HCT116 (cell line): ENCODE data around the gene DNAJA2. TPM values are rescaled to one million over a fixed set of nuclear protein-coding genes. Genes with fewer than 3 reads are reported as not detected.

ENCODE experiments used
- ATAC-seq: fragments of 200-7000 bp; cut with Tn5 transposase; 2 replicates; pipeline ENCODE4 v1.9.1; 2020; ENCODE audit warnings: mild to moderate bottlenecking, moderate library complexity
- BruUV-seq: library from RNA; stranded (reverse); fragments of 400-500 nt; replicated peaks from 2 replicates; lab custom pipeline; 2021; lab: Mats Ljungman, UMichigan
- CTCF ChIA-PET: fragments of 300-600 bp; sonication (Branson Sonifier 250); formaldehyde crosslinking; loops from one replicate; lab custom pipeline; 2021; ENCODE audit warnings: antibody characterized with exemption; lab: Charles Lee
- POLR2A ChIA-PET: fragments of 300-600, 350-600 bp; sonication (Branson Sonifier 250); formaldehyde crosslinking; loops from one replicate; lab custom pipeline; 2021; ENCODE audit warnings: antibody characterized with exemption; lab: Charles Lee
- RAD21 ChIA-PET, 2 experiments: fragments of 300-600 bp; sonication (Branson Sonifier 250); formaldehyde crosslinking; loops; one replicate each; lab custom pipeline; 2023; ENCODE audit warnings: low total read pairs in 2 of 2; ENCODE audit not compliant: uncharacterized antibody in 2 of 2, unreplicated experiment in 2 of 2, low non-redundant PET in 1 of 2; lab: Charles Lee
- DNase-seq: peaks from one replicate; pipeline ENCODE4 v3.0.0-alpha.2; 2010; ENCODE audit warnings: low read depth, low spot score
- H2AFZ ChIP-seq: fragments of 200-600 bp; shearing (Covaris generic), sonication (generic); 2 replicates; pipeline ENCODE4 v1.6.1; 2017; ENCODE audit warnings: low read depth, mixed run types, mixed read lengths, antibody characterized with exemption, low read length; ENCODE audit not compliant: poor library complexity, severe bottlenecking
- H3K27ac ChIP-seq: 2 replicates; pipeline ENCODE4 v1.5.1; 2012; ENCODE audit warnings: low read depth, low read length
- H3K27me3 ChIP-seq: fragments of 200-600 bp; sonication (generic); 2 replicates; pipeline ENCODE4 v1.6.1; 2016; ENCODE audit warnings: mixed run types, low read length, mixed read lengths; ENCODE audit not compliant: insufficient read depth
- H3K36me3 ChIP-seq, 2 experiments: fragments of 200-500 bp in 1 of 2; fragments of 200-600 bp in 1 of 2; sonication (Bioruptor generic) in 1 of 2; sonication (generic) in 1 of 2; 2 replicates each; pipeline versions ENCODE4 v1.5.1 to v1.6.1; 2014 to 2016; ENCODE audit warnings: low read length in 2 of 2, inconsistent platforms in 1 of 2, mixed read lengths in 1 of 2, mixed run types in 1 of 2; ENCODE audit not compliant: insufficient read depth in 2 of 2, control insufficient read depth in 1 of 2
- H3K4me1 ChIP-seq, 2 experiments: fragments of 200-600 bp in 1 of 2; sonication (generic) in 1 of 2; 2 replicates each; pipeline versions ENCODE4 v1.5.1 to v1.6.1; 2012 to 2017; ENCODE audit warnings: low read length in 2 of 2, inconsistent platforms in 1 of 2, mild to moderate bottlenecking in 1 of 2, mixed read lengths in 1 of 2, mixed run types in 1 of 2, moderate library complexity in 1 of 2; ENCODE audit not compliant: insufficient read depth in 2 of 2, control insufficient read depth in 1 of 2
- H3K4me2 ChIP-seq: fragments of 200-600 bp; sonication (generic); 2 replicates; pipeline ENCODE4 v1.6.1; 2017; ENCODE audit warnings: mixed run types, low read length, mixed read lengths
- H3K4me3 ChIP-seq, 2 experiments: fragments of 200-600 bp in 1 of 2; sonication (generic) in 1 of 2; replicated peaks in 1 of 2; 2 replicates each; pipeline ENCODE4 v1.5.1; 2011 to 2016; ENCODE audit warnings: low read length in 2 of 2, control low read depth in 1 of 2, low read depth in 1 of 2, mild to moderate bottlenecking in 1 of 2, mixed read lengths in 1 of 2, mixed run types in 1 of 2
- H3K79me2 ChIP-seq: fragments of 200-600 bp; sonication (generic); 2 replicates; pipeline ENCODE4 v1.6.1; 2017; ENCODE audit warnings: mild to moderate bottlenecking, mixed run types, low read length, moderate library complexity, mixed read lengths; ENCODE audit not compliant: insufficient read depth
- H3K9ac ChIP-seq: fragments of 200-600 bp; sonication (generic); 2 replicates; pipeline ENCODE4 v1.6.1; 2016; ENCODE audit warnings: low read length, mixed read lengths
- H3K9me2 ChIP-seq: fragments of 200-600 bp; sonication (generic), shearing (Covaris generic); 2 replicates; pipeline ENCODE4 v1.6.1; 2017; ENCODE audit warnings: mixed run types, mild to moderate bottlenecking, moderate library complexity; ENCODE audit not compliant: insufficient read depth
- H3K9me3 ChIP-seq, 2 experiments: fragments of 200-500 bp in 1 of 2; fragments of 200-600 bp in 1 of 2; sonication (Bioruptor generic) in 1 of 2; sonication (generic) in 1 of 2; 2 replicates each; pipeline ENCODE4 v1.6.1; 2014 to 2017; ENCODE audit warnings: low read length in 2 of 2, mixed read lengths in 2 of 2, inconsistent platforms in 1 of 2, low read depth in 1 of 2, mild to moderate bottlenecking in 1 of 2, mixed run types in 1 of 2, moderate library complexity in 1 of 2; ENCODE audit not compliant: control insufficient read depth in 1 of 2, insufficient read depth in 1 of 2
- H4K20me1 ChIP-seq: fragments of 200-600 bp; sonication (generic), shearing (Covaris generic); 2 replicates; pipeline ENCODE4 v1.6.1; 2017; ENCODE audit warnings: mixed run types, mild to moderate bottlenecking, moderate library complexity; ENCODE audit not compliant: insufficient read depth
- ATF3 ChIP-seq: IDR thresholded peaks from 2 replicates; pipeline ENCODE4 v1.6.1; 2012
- CBX3 ChIP-seq: IDR thresholded peaks from 2 replicates; pipeline ENCODE4 v1.6.1; 2012; ENCODE audit warnings: low read depth
- CEBPB ChIP-seq: IDR thresholded peaks from 2 replicates; pipeline ENCODE4 v1.6.1; 2012; ENCODE audit warnings: low read depth
- EGR1 ChIP-seq: IDR thresholded peaks from 2 replicates; pipeline ENCODE4 v1.6.1; 2012; ENCODE audit warnings: low read depth
- EZH2 ChIP-seq: fragments of 200-600 bp; sonication (generic); IDR thresholded peaks from 2 replicates; pipeline ENCODE4 v1.6.1; 2017; ENCODE audit warnings: antibody characterized with exemption, mixed run types
- JUND ChIP-seq: IDR thresholded peaks from 2 replicates; pipeline ENCODE4 v1.6.1; 2012
- RAD21 ChIP-seq: IDR thresholded peaks from 2 replicates; pipeline ENCODE4 v1.6.1; 2012; ENCODE audit warnings: low read depth, mild to moderate bottlenecking
- REST ChIP-seq: IDR thresholded peaks from 2 replicates; pipeline ENCODE4 v1.6.1; 2012; ENCODE audit warnings: low read depth
- SIN3A ChIP-seq: IDR thresholded peaks from 2 replicates; pipeline ENCODE4 v1.6.1; 2012; ENCODE audit warnings: low read depth
- ZFX ChIP-seq: fragments of 450-650 bp; IDR thresholded peaks from 2 replicates; pipeline ENCODE4 v1.6.1; 2017
- intact Hi-C: fragments of 100-400 bp; cut with micrococcal nuclease; formaldehyde crosslinking; loops from 2 replicates; pipeline ENCODE4 v1.10.0; 2022
- total RNA-seq: library from RNA; stranded (reverse); gene quantifications from one replicate; pipeline ENCODE4 v1.2.1, GENCODE V29; 2021; ENCODE audit not compliant: unreplicated experiment
- TF ChIP-seq, protein P1 (sequence below): IDR thresholded peaks from 2 replicates; pipeline ENCODE4 v1.6.1; 2012
- TF ChIP-seq, protein P2 (sequence below), 3 experiments: fragments of 200-600 bp in 1 of 3; sonication (generic) in 1 of 3; IDR thresholded peaks in 2 of 3; conservative IDR thresholded peaks in 1 of 3; 2 replicates each; pipeline ENCODE4 v1.5.1; 2012 to 2017; ENCODE audit warnings: low read depth in 2 of 3, low read length in 2 of 3, antibody characterized with exemption in 1 of 3, borderline replicate concordance in 1 of 3, control low read depth in 1 of 3, mild to moderate bottlenecking in 1 of 3, mixed read lengths in 1 of 3, mixed run types in 1 of 3, moderate library complexity in 1 of 3; ENCODE audit not compliant: insufficient read depth in 1 of 3

DNAJA2 gene
- total RNA-seq, 1 experiment from 2014 or later = 68.2 TPM

GRCh38 chr16:46950009-46950408 is 23.5 kb downstream of the DNAJA2 start:
- no peaks in the 10 kb centered on the region for H3K27me3 ChIP-seq
- H3K27ac ChIP-seq = no peak overlapping the region
- no peak overlapping the region for H3K4me3 ChIP-seq
- BruUV-seq = no TSS peak
- ATAC-seq (no peak), DNase-seq (no peak)
- H4K20me1 ChIP-seq = no peaks in the 10 kb centered on the region
- RAD21 ChIA-PET = no interaction called here
- H3K9me3 ChIP-seq = no peaks in the 10 kb centered on the region
- H3K4me1 ChIP-seq = no peaks in the 10 kb centered on the region
- H3K79me2 ChIP-seq = no peaks in the 10 kb centered on the region
- H2AFZ ChIP-seq = no peak overlapping the region
- CTCF ChIA-PET = interaction anchor here (0.6 to 5.0 kb wide), 4 partner anchors 69 to 1215 kb away, joined by 3 to 15 read pairs (median 6); no protein-coding TSS in a partner anchor
- TF ChIP-seq ZFX (no peak), REST (no peak), SIN3A (no peak), CEBPB (no peak), EZH2 (no peak), CBX3 (no peak), ATF3 (no peak), RAD21 (no peak), JUND (no peak), EGR1 (no peak)
- TF ChIP-seq, protein P1, sequence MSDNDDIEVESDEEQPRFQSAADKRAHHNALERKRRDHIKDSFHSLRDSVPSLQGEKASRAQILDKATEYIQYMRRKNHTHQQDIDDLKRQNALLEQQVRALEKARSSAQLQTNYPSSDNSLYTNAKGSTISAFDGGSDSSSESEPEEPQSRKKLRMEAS = no peak
- TF ChIP-seq, protein P2, sequence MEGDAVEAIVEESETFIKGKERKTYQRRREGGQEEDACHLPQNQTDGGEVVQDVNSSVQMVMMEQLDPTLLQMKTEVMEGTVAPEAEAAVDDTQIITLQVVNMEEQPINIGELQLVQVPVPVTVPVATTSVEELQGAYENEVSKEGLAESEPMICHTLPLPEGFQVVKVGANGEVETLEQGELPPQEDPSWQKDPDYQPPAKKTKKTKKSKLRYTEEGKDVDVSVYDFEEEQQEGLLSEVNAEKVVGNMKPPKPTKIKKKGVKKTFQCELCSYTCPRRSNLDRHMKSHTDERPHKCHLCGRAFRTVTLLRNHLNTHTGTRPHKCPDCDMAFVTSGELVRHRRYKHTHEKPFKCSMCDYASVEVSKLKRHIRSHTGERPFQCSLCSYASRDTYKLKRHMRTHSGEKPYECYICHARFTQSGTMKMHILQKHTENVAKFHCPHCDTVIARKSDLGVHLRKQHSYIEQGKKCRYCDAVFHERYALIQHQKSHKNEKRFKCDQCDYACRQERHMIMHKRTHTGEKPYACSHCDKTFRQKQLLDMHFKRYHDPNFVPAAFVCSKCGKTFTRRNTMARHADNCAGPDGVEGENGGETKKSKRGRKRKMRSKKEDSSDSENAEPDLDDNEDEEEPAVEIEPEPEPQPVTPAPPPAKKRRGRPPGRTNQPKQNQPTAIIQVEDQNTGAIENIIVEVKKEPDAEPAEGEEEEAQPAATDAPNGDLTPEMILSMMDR (IDR thresholded peaks at IDR 0.05 in 2 of 3, conservative IDR thresholded peaks at IDR 0.05 in 1 of 3; ENCODE audit: borderline replicate concordance in 1 of 3, insufficient read depth in 1 of 3, low read depth in 2 of 3, low read length in 2 of 3) = no peak
- H3K9me2 ChIP-seq = no peaks in the 10 kb centered on the region
- POLR2A ChIA-PET = no interaction called here
- intact Hi-C loops = no loop called here
- H3K4me2 ChIP-seq = no peak overlapping the region
- no peak overlapping the region for H3K9ac ChIP-seq
- peaks cover 3 to 6% of the 10 kb centered on the region in 2 experiments; a peak in 2 of 4 replicates for H3K36me3 ChIP-seq
